ENCODE data around the gene KCNJ8. TPM values are rescaled to one million over a fixed set of nuclear protein-coding genes. Genes with fewer than 3 reads are reported as not detected.

Gene KCNJ8
- total RNA-seq, 1 donor = not detected

Other genes starting within 250 kb of the KCNJ8 start
- 11.2 TPM for gene SPX, start 248.4 kb downstream of the KCNJ8 start, total RNA-seq
- gene GYS2, start 169.9 kb downstream of the KCNJ8 start, total RNA-seq = not detected
- 571 TPM for gene LDHB, start 116.9 kb downstream of the KCNJ8 start, total RNA-seq
- gene ABCC9, start 166.7 kb upstream of the KCNJ8 start, total RNA-seq = 0.10 TPM

All from mononuclear cell (primary cell).